MM.1S (cell line): ENCODE measurements around the gene RNF113B.

Source experiments
- DNase-seq: peaks from one replicate; pipeline ENCODE4 v3.0.0-alpha.2; 2015
- H2AFZ ChIP-seq: fragments of 300-600 bp; sonication (generic); 2 replicates; pipeline ENCODE4 v1.6.0; 2016; ENCODE audit warnings: antibody characterized with exemption, low read length
- H3F3A ChIP-seq: fragments of 300-600 bp; sonication (generic); 2 replicates; pipeline ENCODE4 v1.6.1; 2016; ENCODE audit warnings: mild to moderate bottlenecking, antibody characterized with exemption, low read length, moderate library complexity, mixed read lengths; ENCODE audit not compliant: insufficient read depth
- H3K27ac ChIP-seq: fragments of 300-600 bp; sonication (generic); 2 replicates; pipeline ENCODE4 v1.5.1; 2016; ENCODE audit warnings: mild to moderate bottlenecking, low read length
- H3K27me3 ChIP-seq: fragments of 300-600 bp; sonication (generic); replicated peaks from 2 replicates; pipeline ENCODE4 v1.6.0; 2016; ENCODE audit warnings: low read length; ENCODE audit not compliant: insufficient read depth
- H3K36me3 ChIP-seq: fragments of 300-600 bp; sonication (generic); replicated peaks from 2 replicates; pipeline ENCODE4 v1.6.1; 2016; ENCODE audit warnings: mild to moderate bottlenecking, low read length, mixed read lengths; ENCODE audit not compliant: insufficient read depth
- H3K4me1 ChIP-seq: fragments of 300-600 bp; sonication (generic); 2 replicates; pipeline ENCODE4 v1.6.1; 2016; ENCODE audit warnings: low read length, mixed read lengths
- H3K4me2 ChIP-seq: fragments of 300-600 bp; sonication (generic); 2 replicates; pipeline ENCODE4 v1.6.0; 2016; ENCODE audit warnings: low read depth, low read length
- H3K4me3 ChIP-seq: fragments of 300-600 bp; sonication (generic); 2 replicates; pipeline ENCODE4 v1.5.1; 2016; ENCODE audit warnings: low read length, mixed read lengths
- H3K79me2 ChIP-seq: fragments of 300-600 bp; sonication (generic); 2 replicates; pipeline ENCODE4 v1.6.1; 2016; ENCODE audit warnings: mixed run types, low read length, mixed read lengths
- H3K9ac ChIP-seq: fragments of 300-600 bp; sonication (generic); 2 replicates; pipeline ENCODE4 v1.6.1; 2016; ENCODE audit warnings: low read length, mixed read lengths
- H3K9me2 ChIP-seq: fragments of 300-600 bp; sonication (generic); replicated peaks from 2 replicates; pipeline ENCODE4 v1.6.1; 2016; ENCODE audit warnings: mild to moderate bottlenecking, low read length, mixed read lengths; ENCODE audit not compliant: insufficient read depth
- H3K9me3 ChIP-seq: fragments of 300-600 bp; sonication (generic); replicated peaks from 2 replicates; pipeline ENCODE4 v1.6.1; 2016; ENCODE audit warnings: mild to moderate bottlenecking, low read length, mixed read lengths; ENCODE audit not compliant: insufficient read depth
- H4K20me1 ChIP-seq: fragments of 300-600 bp; sonication (generic); 2 replicates; pipeline ENCODE4 v1.6.1; 2016; ENCODE audit warnings: mild to moderate bottlenecking, low read length, moderate library complexity, mixed read lengths; ENCODE audit not compliant: insufficient read depth
- EZH2 ChIP-seq: fragments of 300-600 bp; sonication (generic); optimal IDR thresholded peaks from 2 replicates; pipeline ENCODE3; 2017; ENCODE audit warnings: low read depth, mild to moderate bottlenecking, antibody characterized with exemption, low read length, mixed read lengths
- EZH2phosphoT487 ChIP-seq: fragments of 300-600 bp; sonication (generic); IDR thresholded peaks from 2 replicates; pipeline ENCODE4 v1.6.1; 2018; ENCODE audit warnings: antibody characterized with exemption, low read length
- TF ChIP-seq, protein P1 (sequence below): fragments of 300-600 bp; sonication (generic); IDR thresholded peaks from 2 replicates; pipeline ENCODE4 v1.5.1; 2016; ENCODE audit warnings: antibody characterized with exemption, low read length, mixed read lengths

Gene RNF113B

GRCh38 chr13:98192008-98192407 lies 14.9 kb upstream of the RNF113B start:
- Histone ChIP-seq H3K27ac (no peak overlapping the region), H3K4me2 (no peak overlapping the region), H3K27me3 (no peaks in the 10 kb centered on the region), H3K4me3 (no peak overlapping the region), H2AFZ (no peak overlapping the region), H4K20me1 (no peaks in the 10 kb centered on the region), H3K9ac (no peak overlapping the region), H3K79me2 (no peaks in the 10 kb centered on the region), H3F3A (no peaks in the 10 kb centered on the region), H3K36me3 (no peaks in the 10 kb centered on the region), H3K4me1 (no peaks in the 10 kb centered on the region), H3K9me3 (no peaks in the 10 kb centered on the region), H3K9me2 (no peaks in the 10 kb centered on the region)
- DNase-seq, result no peak
- no peak for TF ChIP-seq EZH2phosphoT487
- TF ChIP-seq EZH2, result no peak
- TF ChIP-seq, protein P1, sequence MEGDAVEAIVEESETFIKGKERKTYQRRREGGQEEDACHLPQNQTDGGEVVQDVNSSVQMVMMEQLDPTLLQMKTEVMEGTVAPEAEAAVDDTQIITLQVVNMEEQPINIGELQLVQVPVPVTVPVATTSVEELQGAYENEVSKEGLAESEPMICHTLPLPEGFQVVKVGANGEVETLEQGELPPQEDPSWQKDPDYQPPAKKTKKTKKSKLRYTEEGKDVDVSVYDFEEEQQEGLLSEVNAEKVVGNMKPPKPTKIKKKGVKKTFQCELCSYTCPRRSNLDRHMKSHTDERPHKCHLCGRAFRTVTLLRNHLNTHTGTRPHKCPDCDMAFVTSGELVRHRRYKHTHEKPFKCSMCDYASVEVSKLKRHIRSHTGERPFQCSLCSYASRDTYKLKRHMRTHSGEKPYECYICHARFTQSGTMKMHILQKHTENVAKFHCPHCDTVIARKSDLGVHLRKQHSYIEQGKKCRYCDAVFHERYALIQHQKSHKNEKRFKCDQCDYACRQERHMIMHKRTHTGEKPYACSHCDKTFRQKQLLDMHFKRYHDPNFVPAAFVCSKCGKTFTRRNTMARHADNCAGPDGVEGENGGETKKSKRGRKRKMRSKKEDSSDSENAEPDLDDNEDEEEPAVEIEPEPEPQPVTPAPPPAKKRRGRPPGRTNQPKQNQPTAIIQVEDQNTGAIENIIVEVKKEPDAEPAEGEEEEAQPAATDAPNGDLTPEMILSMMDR, result no peak

DNA sequence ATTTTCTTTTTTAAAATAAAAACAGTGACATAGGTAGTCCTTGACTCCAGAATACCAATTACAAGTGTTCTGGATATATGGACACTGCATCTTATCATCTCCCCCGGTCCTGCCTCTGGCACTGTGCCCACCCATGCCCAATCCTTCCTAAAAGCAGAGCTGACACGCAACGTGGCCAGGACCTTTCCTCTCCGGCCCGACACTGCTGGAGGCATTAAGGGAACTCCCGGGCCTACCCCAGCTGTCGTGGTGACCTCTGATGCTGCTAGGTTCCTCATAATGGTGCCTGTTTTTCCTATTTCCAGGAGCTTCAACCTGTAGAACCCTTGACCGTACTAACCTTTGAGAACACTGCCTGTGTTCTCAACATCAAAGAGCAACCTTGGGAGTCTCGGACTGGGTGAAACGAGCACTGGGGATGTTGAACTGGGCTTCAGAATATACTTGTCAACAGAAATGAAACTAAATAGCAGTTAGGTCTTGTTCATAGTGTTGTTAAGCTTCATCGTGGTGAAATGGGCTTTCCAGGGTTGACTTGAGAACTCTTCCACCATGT lies 13.9 kb upstream of the RNF113B start:
- no peaks in the 10 kb centered on the region for H3K9me3 ChIP-seq

GRCh38 chr13:98189841-98190505 lies 12.9 kb upstream of the RNF113B start:
- Histone ChIP-seq H3K4me1 (no peaks in the 10 kb centered on the region), H4K20me1 (no peaks in the 10 kb centered on the region), H3K9me2 (no peaks in the 10 kb centered on the region), H3K4me2 (no peak overlapping the region), H2AFZ (no peak overlapping the region), H3K27me3 (no peaks in the 10 kb centered on the region), H3K36me3 (no peaks in the 10 kb centered on the region), H3K27ac (no peak overlapping the region), H3K9me3 (no peaks in the 10 kb centered on the region), H3F3A (no peaks in the 10 kb centered on the region), H3K4me3 (no peak overlapping the region), H3K9ac (no peak overlapping the region), H3K79me2 (no peaks in the 10 kb centered on the region)
- TF ChIP-seq, protein P1, result no peak
- DNase-seq, result no peak

More for the DNA sequence above, 13.9 kb upstream of the RNF113B start:
- DNase-seq, result no peak
- Histone ChIP-seq H3F3A (no peaks in the 10 kb centered on the region), H3K27ac (no peak overlapping the region), H3K4me2 (no peak overlapping the region), H3K36me3 (no peaks in the 10 kb centered on the region), H3K27me3 (no peaks in the 10 kb centered on the region), H2AFZ (no peak overlapping the region), H4K20me1 (no peaks in the 10 kb centered on the region), H3K9me2 (no peaks in the 10 kb centered on the region), H3K4me3 (no peak overlapping the region), H3K4me1 (no peaks in the 10 kb centered on the region), H3K9ac (no peak overlapping the region), H3K79me2 (no peaks in the 10 kb centered on the region)
- TF ChIP-seq EZH2phosphoT487, result no peak
- TF ChIP-seq EZH2, result no peak
- TF ChIP-seq, protein P1, result no peak
